NT2/D1 (cell line): ENCODE results near the gene SELENOM.

ENCODE experiments used
- DNase-seq: peaks from one replicate; pipeline ENCODE4 v3.0.0-alpha.2; 2011; ENCODE audit warnings: low read depth, low spot score
- H3K27me3 ChIP-seq: 2 replicates; pipeline ENCODE4 v1.6.0; 2011; ENCODE audit warnings: mild to moderate bottlenecking; ENCODE audit not compliant: insufficient read length, insufficient read depth
- H3K36me3 ChIP-seq: 2 replicates; pipeline ENCODE4 v1.6.1; 2011; ENCODE audit warnings: mild to moderate bottlenecking, low read length, mixed read lengths; ENCODE audit not compliant: insufficient read depth, insufficient read length
- H3K4me1 ChIP-seq: 2 replicates; pipeline ENCODE4 v1.5.1; 2011; ENCODE audit not compliant: insufficient read depth, insufficient read length
- H3K4me3 ChIP-seq: 2 replicates; pipeline ENCODE4 v1.5.1; 2011; ENCODE audit warnings: low read depth; ENCODE audit not compliant: insufficient read length
- H3K9ac ChIP-seq: 2 replicates; pipeline ENCODE4 v1.6.0; 2011; ENCODE audit warnings: low read depth; ENCODE audit not compliant: insufficient read length
- H3K9me3 ChIP-seq: 2 replicates; pipeline ENCODE4 v1.5.1; 2011; ENCODE audit warnings: mild to moderate bottlenecking, low read length; ENCODE audit not compliant: insufficient read depth
- SUZ12 ChIP-seq: IDR thresholded peaks from 2 replicates; pipeline ENCODE4 v1.6.1; 2011; ENCODE audit not compliant: insufficient read length, insufficient read depth; ENCODE audit errors: extremely low read depth
- YY1 ChIP-seq: IDR thresholded peaks from 2 replicates; pipeline ENCODE4 v1.6.1; 2011; ENCODE audit not compliant: insufficient read length, insufficient read depth
- ZNF274 ChIP-seq: IDR thresholded peaks from 2 replicates; pipeline ENCODE4 v1.6.1; 2011; ENCODE audit warnings: mild to moderate bottlenecking, low read depth, low read length

Gene SELENOM

DNA sequence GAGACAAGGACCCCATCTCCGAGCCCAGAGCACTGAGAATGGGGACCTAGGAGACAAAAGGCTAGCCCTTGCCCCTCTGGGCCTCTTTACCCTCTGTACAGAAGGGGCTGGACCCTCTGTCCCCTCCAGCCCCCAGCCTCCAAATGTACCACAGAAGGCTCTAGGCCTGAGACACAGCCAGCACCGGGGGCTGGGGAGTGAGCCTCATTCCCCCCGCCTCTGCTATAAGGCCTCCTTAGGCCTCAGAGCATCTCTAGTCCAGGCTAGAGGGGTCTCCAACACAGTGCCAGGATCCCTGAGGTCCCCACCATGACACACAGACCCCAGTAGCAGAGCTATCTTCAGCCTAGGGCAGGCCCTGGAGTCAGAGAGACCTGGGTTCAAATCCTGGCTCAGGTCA lies 21.4 kb downstream of the SELENOM start:
- H3K9me3 ChIP-seq: no peaks in the 10 kb centered on the region
- no peaks in the 10 kb centered on the region for H3K27me3 ChIP-seq
- no peak for TF ChIP-seq ZNF274
- peaks cover 23% of the 10 kb centered on the region for H3K4me1 ChIP-seq
- H3K36me3 ChIP-seq: peaks cover 62% of the 10 kb centered on the region
- peak overlapping the region; percentile 97 for H3K9ac ChIP-seq
- DNase-seq: no peak
- no peak overlapping the region for H3K4me3 ChIP-seq

DNA sequence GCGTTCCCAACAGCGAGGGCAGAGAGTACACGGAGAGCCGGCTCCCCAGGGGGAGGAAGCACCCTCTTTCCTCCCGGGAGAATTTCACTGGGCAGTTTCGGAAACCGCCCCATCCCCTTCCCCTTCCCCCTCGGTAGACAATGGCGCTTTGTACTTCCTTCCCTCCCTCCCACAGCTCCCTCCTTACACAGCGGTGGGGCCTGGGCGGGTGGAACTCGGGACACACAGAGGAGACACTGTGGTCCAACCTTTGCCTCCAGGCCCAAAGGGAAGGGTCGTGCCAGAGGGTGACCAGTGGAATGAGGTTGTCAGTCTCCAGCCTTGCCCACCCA lies 21.9 kb downstream of the SELENOM start:
- Histone ChIP-seq H3K4me3 (peak overlapping the region; percentile 81), H3K4me1 (peaks cover 23% of the 10 kb centered on the region), H3K9me3 (no peaks in the 10 kb centered on the region), H3K9ac (peak overlapping the region; percentile 97), H3K36me3 (peaks cover 58% of the 10 kb centered on the region), H3K27me3 (no peaks in the 10 kb centered on the region)
- no peak for DNase-seq
- TF ChIP-seq ZNF274 (no peak), SUZ12 (no peak), YY1 (no peak)

DNA sequence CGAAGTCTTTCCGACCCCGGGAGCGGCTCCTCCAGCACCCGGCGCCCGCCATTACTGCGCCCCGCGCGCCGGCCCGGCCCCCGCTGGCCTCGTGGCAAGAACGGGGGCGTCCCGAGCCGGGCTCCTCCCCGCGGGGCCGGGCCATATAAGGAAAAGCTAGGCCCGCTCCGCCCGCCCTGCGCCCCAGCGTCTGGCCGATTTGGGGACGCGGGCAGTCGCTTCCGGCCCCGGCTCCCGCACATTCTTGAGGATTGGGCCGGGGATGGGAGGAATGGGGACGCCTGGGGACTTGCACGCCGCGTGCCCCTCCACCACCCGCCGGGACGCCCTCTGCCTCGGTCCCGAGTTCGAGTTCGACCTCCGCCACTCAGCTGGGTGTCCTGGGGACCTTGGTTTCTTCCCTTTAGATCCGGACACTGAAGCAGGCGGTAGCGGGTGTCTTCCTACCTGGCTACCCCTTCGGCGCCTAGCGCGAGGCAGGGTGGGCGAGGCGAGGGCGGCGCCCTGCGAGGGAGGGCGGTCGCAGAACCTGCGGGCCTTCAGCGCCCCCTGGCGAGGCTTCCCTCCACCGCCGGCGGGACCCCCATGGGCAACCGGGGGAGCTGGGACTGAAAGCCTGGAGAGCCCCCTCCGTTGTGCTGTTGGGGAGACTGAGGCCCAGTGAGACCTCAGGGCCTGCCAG lies 22.4 kb downstream of the SELENOM start:
- H3K9ac ChIP-seq: peak overlapping the region; percentile 97
- no peaks in the 10 kb centered on the region for H3K9me3 ChIP-seq
- TF ChIP-seq YY1 (peak; percentile 40), SUZ12 (no peak), ZNF274 (no peak)
- H3K4me3 ChIP-seq: peak overlapping the region; percentile 81
- H3K36me3 ChIP-seq: peaks cover 55% of the 10 kb centered on the region
- peak; percentile 65 for DNase-seq
- no peaks in the 10 kb centered on the region for H3K27me3 ChIP-seq
- peaks cover 23% of the 10 kb centered on the region for H3K4me1 ChIP-seq

DNA sequence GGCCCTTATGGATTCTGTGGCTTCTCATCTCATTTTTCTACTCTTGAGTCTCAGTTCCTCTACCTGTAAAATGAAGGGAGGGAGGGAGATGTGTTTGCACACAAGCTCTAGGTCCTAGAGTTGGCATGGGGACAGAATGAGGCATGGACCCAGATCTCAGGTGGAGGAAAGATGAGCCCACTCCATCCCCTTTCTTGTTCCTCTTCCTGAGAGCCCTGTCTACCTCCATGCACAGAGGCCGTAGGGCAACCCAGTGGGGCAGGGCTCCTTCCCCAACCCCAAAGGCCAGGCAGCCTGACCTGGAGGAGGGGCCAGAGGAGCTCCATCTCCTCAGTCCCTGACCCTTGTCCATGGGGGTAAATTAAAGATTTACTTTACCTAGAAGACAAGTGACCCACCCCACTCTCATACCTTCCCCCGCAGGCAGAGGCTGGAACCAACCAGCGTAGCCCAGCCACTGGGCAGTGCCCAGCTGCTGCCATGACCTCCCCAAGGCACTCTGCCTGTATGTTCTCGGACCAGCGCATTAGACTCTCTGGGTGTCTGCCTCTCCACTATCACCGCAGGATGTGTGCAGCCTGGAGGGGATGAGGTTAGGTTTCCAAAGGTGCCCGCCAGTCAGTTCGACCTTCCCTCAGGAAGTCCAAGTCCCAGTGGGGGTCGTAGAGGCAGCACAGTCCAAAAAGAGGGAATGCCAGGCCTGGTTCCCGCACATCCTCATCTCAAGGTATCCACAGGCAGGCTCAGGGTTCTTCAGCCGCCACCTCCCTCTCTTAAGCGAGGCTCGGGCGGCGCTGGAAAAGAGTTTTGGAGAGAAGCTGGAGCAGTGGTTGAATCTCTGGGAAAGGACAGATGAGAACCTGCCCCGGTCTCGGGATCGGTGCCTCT lies 23.2 kb downstream of the SELENOM start:
- peaks cover 23% of the 10 kb centered on the region for H3K4me1 ChIP-seq
- TF ChIP-seq YY1 (no peak), SUZ12 (no peak), ZNF274 (no peak)
- no peaks in the 10 kb centered on the region for H3K27me3 ChIP-seq
- H3K9ac ChIP-seq: peak overlapping the region; percentile 97
- H3K9me3 ChIP-seq: no peaks in the 10 kb centered on the region
- H3K4me3 ChIP-seq: peak overlapping the region; percentile 81
- no peak for DNase-seq
- H3K36me3 ChIP-seq: peaks cover 47% of the 10 kb centered on the region

DNA sequence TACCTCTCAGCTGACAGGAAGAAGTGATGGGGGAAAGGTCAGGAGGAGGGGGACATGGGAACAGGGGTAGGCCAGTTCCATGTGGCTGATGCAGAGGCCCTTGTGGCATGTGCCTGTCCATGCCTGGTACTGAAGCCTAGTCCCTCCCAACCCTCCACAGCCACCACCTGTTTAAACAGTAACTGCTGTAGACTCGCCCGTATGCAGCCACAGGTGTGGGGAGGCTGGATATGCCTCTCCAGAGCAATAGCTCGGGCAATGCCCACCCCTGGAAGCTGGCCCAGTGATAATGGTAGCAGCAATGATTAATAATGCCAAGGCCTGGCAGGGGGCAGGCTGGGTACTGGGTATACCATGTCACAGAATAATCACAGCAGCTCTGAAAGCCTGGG lies 24.0 kb downstream of the SELENOM start:
- TF ChIP-seq SUZ12 (no peak), YY1 (no peak), ZNF274 (no peak)
- H3K9ac ChIP-seq: peak overlapping the region; percentile 97
- no peak for DNase-seq
- H3K36me3 ChIP-seq: peaks cover 39% of the 10 kb centered on the region
- peaks cover 23% of the 10 kb centered on the region for H3K4me1 ChIP-seq
- H3K27me3 ChIP-seq: no peaks in the 10 kb centered on the region
- no peaks in the 10 kb centered on the region for H3K9me3 ChIP-seq
- no peak overlapping the region for H3K4me3 ChIP-seq

DNA sequence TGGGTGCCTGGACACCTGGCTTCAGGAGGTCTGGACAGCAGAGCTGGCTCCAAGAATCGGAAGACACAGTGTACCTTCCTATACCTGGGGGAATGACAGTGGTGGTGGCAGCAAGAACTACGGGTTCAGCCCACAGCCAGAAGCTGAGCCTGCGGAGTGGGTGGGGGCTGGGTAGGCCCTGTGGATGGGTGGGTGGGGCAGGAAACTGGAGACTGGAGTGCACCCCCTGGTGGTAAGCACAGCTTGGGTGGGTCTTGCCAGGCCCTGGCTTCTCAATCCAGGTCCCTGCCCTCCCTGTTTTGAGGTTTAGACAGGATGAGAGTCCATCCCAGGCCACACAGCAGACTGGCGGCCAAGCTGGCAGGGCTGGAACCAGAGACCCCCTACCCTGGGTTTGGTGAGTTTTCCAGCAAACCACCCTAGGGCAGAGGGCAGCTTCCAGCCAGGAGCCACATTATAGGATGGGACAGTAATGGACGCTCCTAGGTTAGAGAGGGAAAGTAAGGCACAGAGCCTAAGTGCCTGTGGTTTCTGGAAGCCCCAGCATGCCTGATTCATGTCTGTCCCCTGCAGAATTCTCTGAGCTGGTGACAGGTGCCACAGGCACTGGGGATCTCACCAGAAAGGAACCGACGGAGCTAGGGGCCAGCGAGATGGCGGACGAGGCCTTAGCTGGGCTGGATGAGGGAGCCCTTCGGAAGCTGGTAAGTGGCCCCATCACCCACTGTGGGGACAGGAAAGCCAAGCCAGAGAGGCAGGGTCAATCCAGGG lies 24.6 kb downstream of the SELENOM start:
- TF ChIP-seq SUZ12 (no peak), YY1 (no peak), ZNF274 (no peak)
- Histone ChIP-seq H3K4me3 (no peak overlapping the region), H3K4me1 (peaks cover 23% of the 10 kb centered on the region), H3K36me3 (peaks cover 34% of the 10 kb centered on the region), H3K27me3 (no peaks in the 10 kb centered on the region), H3K9me3 (no peaks in the 10 kb centered on the region), H3K9ac (peak overlapping the region; percentile 88)
- DNase-seq: no peak
